ENCODE results near the gene PARVG. TPM values are rescaled to one million over a fixed set of nuclear protein-coding genes. Genes with fewer than 3 reads are reported as not detected.

The PARVG gene
- polyA plus RNA-seq, 2 of the 4 experiments (the other 2 are of a cell fraction) = not detected

DNA sequence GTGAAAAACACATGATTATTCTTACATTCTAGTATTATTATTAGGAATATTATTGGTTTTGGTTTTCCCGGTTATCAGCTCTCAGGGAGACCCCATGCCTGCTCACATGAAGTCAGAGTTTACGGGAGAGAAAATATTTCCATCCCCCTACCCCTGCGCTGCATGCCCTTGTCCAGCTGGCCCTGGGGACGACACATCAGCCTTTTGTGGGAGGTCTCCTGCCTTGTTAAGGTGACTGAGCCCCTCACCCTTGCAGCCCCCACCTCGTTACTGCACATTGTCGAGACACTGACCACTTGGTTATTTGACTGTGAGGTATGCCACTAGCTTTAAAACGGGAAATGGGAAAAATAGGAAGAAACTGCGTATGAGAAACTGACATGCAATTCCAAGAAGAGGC is 63.0 kb downstream of the PARVG start:
- no peak for DNase-seq (ENCODE audit: low read depth in 1 of 2, low spot score in 1 of 2)
- POLR2A ChIA-PET = no interaction called here
- ATAC-seq = no peak
- Histone ChIP-seq H3K9me3 (no peaks in the 10 kb centered on the region), H3K4me1 (no peaks in the 10 kb centered on the region), H3K4me2 (no peak overlapping the region), H3K27ac (no peak overlapping the region), H3K4me3 (no peak overlapping the region)
- no peak for FAIRE-seq
- no peak for TF ChIP-seq FOXS1 (CRISPR knock-in tag; IDR thresholded peaks at IDR 0.05)
- TF ChIP-seq, protein P1, sequence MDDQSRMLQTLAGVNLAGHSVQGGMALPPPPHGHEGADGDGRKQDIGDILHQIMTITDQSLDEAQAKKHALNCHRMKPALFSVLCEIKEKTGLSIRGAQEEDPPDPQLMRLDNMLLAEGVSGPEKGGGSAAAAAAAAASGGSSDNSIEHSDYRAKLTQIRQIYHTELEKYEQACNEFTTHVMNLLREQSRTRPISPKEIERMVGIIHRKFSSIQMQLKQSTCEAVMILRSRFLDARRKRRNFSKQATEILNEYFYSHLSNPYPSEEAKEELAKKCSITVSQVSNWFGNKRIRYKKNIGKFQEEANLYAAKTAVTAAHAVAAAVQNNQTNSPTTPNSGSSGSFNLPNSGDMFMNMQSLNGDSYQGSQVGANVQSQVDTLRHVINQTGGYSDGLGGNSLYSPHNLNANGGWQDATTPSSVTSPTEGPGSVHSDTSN (IDR thresholded peaks at IDR 0.05) = no peak
- no peak for TF ChIP-seq BHLHE40 (IDR thresholded peaks at IDR 0.05; ENCODE audit: low read depth, low read length)
- TF ChIP-seq HEYL (CRISPR knock-in tag; IDR thresholded peaks at IDR 0.05) = no peak
- TF ChIP-seq, protein P2, sequence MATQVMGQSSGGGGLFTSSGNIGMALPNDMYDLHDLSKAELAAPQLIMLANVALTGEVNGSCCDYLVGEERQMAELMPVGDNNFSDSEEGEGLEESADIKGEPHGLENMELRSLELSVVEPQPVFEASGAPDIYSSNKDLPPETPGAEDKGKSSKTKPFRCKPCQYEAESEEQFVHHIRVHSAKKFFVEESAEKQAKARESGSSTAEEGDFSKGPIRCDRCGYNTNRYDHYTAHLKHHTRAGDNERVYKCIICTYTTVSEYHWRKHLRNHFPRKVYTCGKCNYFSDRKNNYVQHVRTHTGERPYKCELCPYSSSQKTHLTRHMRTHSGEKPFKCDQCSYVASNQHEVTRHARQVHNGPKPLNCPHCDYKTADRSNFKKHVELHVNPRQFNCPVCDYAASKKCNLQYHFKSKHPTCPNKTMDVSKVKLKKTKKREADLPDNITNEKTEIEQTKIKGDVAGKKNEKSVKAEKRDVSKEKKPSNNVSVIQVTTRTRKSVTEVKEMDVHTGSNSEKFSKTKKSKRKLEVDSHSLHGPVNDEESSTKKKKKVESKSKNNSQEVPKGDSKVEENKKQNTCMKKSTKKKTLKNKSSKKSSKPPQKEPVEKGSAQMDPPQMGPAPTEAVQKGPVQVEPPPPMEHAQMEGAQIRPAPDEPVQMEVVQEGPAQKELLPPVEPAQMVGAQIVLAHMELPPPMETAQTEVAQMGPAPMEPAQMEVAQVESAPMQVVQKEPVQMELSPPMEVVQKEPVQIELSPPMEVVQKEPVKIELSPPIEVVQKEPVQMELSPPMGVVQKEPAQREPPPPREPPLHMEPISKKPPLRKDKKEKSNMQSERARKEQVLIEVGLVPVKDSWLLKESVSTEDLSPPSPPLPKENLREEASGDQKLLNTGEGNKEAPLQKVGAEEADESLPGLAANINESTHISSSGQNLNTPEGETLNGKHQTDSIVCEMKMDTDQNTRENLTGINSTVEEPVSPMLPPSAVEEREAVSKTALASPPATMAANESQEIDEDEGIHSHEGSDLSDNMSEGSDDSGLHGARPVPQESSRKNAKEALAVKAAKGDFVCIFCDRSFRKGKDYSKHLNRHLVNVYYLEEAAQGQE (IDR thresholded peaks at IDR 0.05) = no peak
- no peak for TF ChIP-seq TFCP2L1 (CRISPR knock-in tag; IDR thresholded peaks at IDR 0.05)
- TF ChIP-seq POLR2AphosphoS2 (conservative IDR thresholded peaks at IDR 0.05; ENCODE audit: low read length) = no peak
- WGBS (ENCODE audit: missing lambda C conversion rate) = 39% methylated on average over 7 of the region's 8 CpGs
- CTCF ChIA-PET = no interaction called here

DNA sequence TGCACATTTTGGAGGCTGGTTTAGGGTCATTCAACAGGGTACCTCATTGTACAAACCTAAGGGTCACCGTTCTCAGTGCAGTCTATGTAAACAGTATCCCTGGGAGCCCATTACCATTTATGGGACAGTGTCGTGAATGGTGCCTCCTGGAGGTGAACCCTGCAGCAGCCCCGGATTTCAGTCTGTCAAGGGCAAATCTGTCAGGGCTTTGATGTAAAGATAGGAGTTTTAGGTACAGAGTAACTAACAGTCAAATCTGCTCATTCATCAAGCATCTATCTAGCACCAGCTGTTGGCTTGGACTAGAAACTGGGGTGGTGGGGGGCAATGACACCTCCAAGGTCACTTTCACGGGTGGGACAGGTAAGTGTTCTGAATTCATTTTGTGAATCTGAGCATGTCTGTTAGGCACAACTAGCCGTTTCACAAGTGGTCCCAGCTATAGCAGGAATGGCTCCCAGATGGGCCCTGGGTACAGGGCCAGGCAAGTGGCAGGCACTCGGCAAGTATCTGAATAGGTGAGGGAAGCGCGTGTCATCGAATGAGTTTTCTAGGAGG is 63.6 kb downstream of the PARVG start:
- TF ChIP-seq GATA3 (IDR thresholded peaks at IDR 0.05; ENCODE audit: borderline replicate concordance) = no peak
- TF ChIP-seq MAZ (IDR thresholded peaks at IDR 0.05; ENCODE audit: borderline replicate concordance, low read depth, low read length) = no peak
- TF ChIP-seq NR3C1 (IDR thresholded peaks at IDR 0.05) = no peak
- no peak for TF ChIP-seq HDAC2 (IDR thresholded peaks at IDR 0.05)
- TF ChIP-seq RFX5 (IDR thresholded peaks at IDR 0.05) = no peak
- TF ChIP-seq, protein P3, sequence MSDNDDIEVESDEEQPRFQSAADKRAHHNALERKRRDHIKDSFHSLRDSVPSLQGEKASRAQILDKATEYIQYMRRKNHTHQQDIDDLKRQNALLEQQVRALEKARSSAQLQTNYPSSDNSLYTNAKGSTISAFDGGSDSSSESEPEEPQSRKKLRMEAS (IDR thresholded peaks at IDR 0.05) = no peak
- TF ChIP-seq, protein P4, sequence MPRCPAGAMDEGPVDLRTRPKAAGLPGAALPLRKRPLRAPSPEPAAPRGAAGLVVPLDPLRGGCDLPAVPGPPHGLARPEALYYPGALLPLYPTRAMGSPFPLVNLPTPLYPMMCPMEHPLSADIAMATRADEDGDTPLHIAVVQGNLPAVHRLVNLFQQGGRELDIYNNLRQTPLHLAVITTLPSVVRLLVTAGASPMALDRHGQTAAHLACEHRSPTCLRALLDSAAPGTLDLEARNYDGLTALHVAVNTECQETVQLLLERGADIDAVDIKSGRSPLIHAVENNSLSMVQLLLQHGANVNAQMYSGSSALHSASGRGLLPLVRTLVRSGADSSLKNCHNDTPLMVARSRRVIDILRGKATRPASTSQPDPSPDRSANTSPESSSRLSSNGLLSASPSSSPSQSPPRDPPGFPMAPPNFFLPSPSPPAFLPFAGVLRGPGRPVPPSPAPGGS (IDR thresholded peaks at IDR 0.05) = no peak
- TF ChIP-seq MAFK (IDR thresholded peaks at IDR 0.05; ENCODE audit: partially characterized antibody) = no peak
- TF ChIP-seq POLR2A (IDR thresholded peaks at IDR 0.05; ENCODE audit: low read length) = no peak
- Histone ChIP-seq H3K9me3 (peaks cover 3% of the 10 kb centered on the region; the same call in 1 of the 3 replicates), H3K4me1 (no peaks in the 10 kb centered on the region), H3K27ac (no peak overlapping the region), H3K4me2 (no peak overlapping the region), H3K4me3 (no peak overlapping the region)
- no peak for DNase-seq (ENCODE audit: low read depth in 1 of 2, low spot score in 1 of 2)
- FAIRE-seq = no peak
- POLR2A ChIA-PET = no interaction called here
- WGBS (ENCODE audit: missing lambda C conversion rate) = 42% methylated on average over 9 of the region's 9 CpGs
- ATAC-seq = no peak
- CTCF ChIA-PET = no interaction called here

DNA sequence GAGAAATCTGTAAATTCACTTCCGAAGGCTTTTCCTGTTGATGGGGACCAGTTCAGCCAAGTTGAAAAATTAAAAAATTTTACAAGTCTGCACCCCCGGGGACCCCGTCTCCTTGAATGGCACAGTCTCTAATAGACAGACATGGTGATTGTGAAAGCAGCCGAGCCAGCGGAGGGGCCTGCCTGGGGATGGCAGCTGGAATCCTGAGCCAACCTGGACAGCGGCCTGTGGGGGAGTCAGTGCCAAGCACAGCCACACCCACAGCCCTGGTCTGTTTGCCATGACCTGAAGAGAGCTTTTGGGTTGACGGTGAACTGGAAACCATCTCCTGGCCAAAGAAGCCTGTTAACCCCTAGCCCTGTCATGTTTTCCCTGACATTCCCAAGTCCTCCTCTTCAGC is 64.7 kb downstream of the PARVG start:
- FAIRE-seq = no peak
- TF ChIP-seq CEBPB (IDR thresholded peaks at IDR 0.05) = no peak
- Histone ChIP-seq H3K9me3 (peaks cover 9% of the 10 kb centered on the region; the same call in 1 of the 3 replicates), H3K4me1 (no peaks in the 10 kb centered on the region), H3K4me2 (no peak overlapping the region), H3K27ac (no peak overlapping the region), H3K4me3 (no peak overlapping the region)
- WGBS (ENCODE audit: missing lambda C conversion rate) = 76% methylated on average over 7 of the region's 7 CpGs
- CTCF ChIA-PET = no interaction called here
- ATAC-seq = no peak
- POLR2A ChIA-PET = no interaction called here
- no peak for DNase-seq (ENCODE audit: low read depth in 1 of 2, low spot score in 1 of 2)

Measured in A549 (cell line).